Renal cortex interstitium (tissue), 11 donors: ENCODE measurements around the gene SUCLA2. TPM values are rescaled to one million over a fixed set of nuclear protein-coding genes. Genes with fewer than 3 reads are reported as not detected.
"Not testable (repeated sequence)": the region's sequence is repeated elsewhere in the genome, so short reads cannot be mapped to it uniquely, and the experiment has no call there.

ENCODE experiments used
- DNase-seq, 11 donors: peaks; one replicate each; pipeline ENCODE4 v3.0.0-alpha.2; 2013; ENCODE audit warnings: low read depth in 9 of 11, low spot score in 4 of 11; ENCODE audit errors: extremely low read depth in 1 of 11
- polyA plus RNA-seq, 3 donors: library from polyadenylated mRNA; unstranded; fragments of 120-200 nt; gene quantifications; one replicate each; pipeline ENCODE4 v1.2.1, GENCODE V29; 2013; ENCODE audit not compliant: insufficient read length in 3 of 3

SUCLA2 gene
- polyA plus RNA-seq, 3 donors: 77.9 to 98.3 (median 88.1) TPM

- no peak for DNase-seq
These were observed 5.3 kb upstream of the SUCLA2 start for GRCh38 chr13:48006396-48006795.

- DNase-seq: no peak
These were observed 3.1 kb upstream of the SUCLA2 start for GRCh38 chr13:48004201-48004600.

- not testable (repeated sequence) for DNase-seq
These were observed 926 bp upstream of the SUCLA2 start for GRCh38 chr13:48001999-48002398.

GRCh38 chr13:48000559-48001113 lies 437 bp downstream of the SUCLA2 start:
- peak in 6 of 11 donors; percentile 7 to 12 (median 8) for DNase-seq

GRCh38 chr13:47999973-48000372 lies 1.1 kb downstream of the SUCLA2 start:
- DNase-seq: no peak

- DNase-seq: no peak
These were observed 3.7 kb downstream of the SUCLA2 start for GRCh38 chr13:47997384-47997783.

- DNase-seq: no peak
These were observed 9.2 kb downstream of the SUCLA2 start for GRCh38 chr13:47991859-47992258.

- no peak for DNase-seq
These were observed 10.1 kb downstream of the SUCLA2 start for GRCh38 chr13:47990920-47991466.

- DNase-seq: no peak
These were observed 10.6 kb downstream of the SUCLA2 start for GRCh38 chr13:47990427-47990826.

- no peak for DNase-seq
These were observed 18.0 kb downstream of the SUCLA2 start for GRCh38 chr13:47983070-47983469.

GRCh38 chr13:47976325-47976724 lies 24.7 kb downstream of the SUCLA2 start:
- DNase-seq: no peak

- no peak for DNase-seq
These were observed 36.2 kb downstream of the SUCLA2 start for GRCh38 chr13:47964863-47965262.

GRCh38 chr13:47962237-47962636 lies 38.8 kb downstream of the SUCLA2 start:
- no peak for DNase-seq

- DNase-seq: no peak
These were observed 41.4 kb downstream of the SUCLA2 start for GRCh38 chr13:47959468-47960247.

GRCh38 chr13:47957073-47957472 lies 44.0 kb downstream of the SUCLA2 start:
- DNase-seq: no peak

- no peak for DNase-seq
These were observed 45.2 kb downstream of the SUCLA2 start for GRCh38 chr13:47955836-47956235.

GRCh38 chr13:47949799-47950198 lies 51.3 kb downstream of the SUCLA2 start:
- no peak for DNase-seq

GRCh38 chr13:47945738-47946137 lies 55.3 kb downstream of the SUCLA2 start:
- DNase-seq: no peak

GRCh38 chr13:47945146-47945545 lies 55.9 kb downstream of the SUCLA2 start:
- not testable (repeated sequence) for DNase-seq

GRCh38 chr13:47934371-47934770 lies 66.7 kb downstream of the SUCLA2 start:
- no peak for DNase-seq
